EL (cell line): ENCODE results near the gene CFAP74.
"Not testable (repeated sequence)": the region's sequence is repeated elsewhere in the genome, so short reads cannot be mapped to it uniquely, and the experiment has no call there.

Experiments
- DNase-seq: peaks from one replicate; pipeline ENCODE4 v3.0.0-alpha.2; 2016

CFAP74 gene

GRCh38 chr1:1893997-1894353, 109.6 kb downstream of the CFAP74 start:
- DNase-seq, result no peak

- no peak for DNase-seq
Measured at GRCh38 chr1:1893291-1893985, 110.1 kb downstream of the CFAP74 start.

DNA sequence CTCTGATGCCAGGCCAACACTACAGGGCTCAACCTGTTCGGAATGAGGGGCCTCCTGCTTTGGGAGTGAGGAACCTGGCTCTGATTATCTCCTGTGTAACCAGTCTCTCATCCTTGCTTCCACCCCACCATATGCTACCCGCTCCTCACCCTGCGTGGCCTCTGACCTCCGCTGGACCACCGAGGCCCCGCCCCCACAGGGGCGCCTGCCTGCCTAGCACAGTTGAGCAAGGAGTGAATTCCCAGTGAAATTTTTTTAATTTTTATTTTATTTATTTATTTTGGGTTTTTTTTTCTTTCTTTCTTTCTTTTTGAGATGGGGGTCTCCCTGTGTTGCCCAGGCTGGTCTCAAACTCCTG, 110.8 kb downstream of the CFAP74 start:
- no peak for DNase-seq

GRCh38 chr1:1892079-1892762, 111.4 kb downstream of the CFAP74 start:
- DNase-seq, result no peak

GRCh38 chr1:1891349-1892078, 112.1 kb downstream of the CFAP74 start:
- peak; percentile 76 for DNase-seq

GRCh38 chr1:1890506-1891348, 112.9 kb downstream of the CFAP74 start, which contains the start of gene GNB1:
Gene GNB1 (minus strand): TSS chr1:1891087. CDS start chr1:1825453, 65,634 bp downstream.
- peak; percentile 89 for DNase-seq

GRCh38 chr1:1889847-1890505, 113.6 kb downstream of the CFAP74 start:
- peak; percentile 60 for DNase-seq

DNA sequence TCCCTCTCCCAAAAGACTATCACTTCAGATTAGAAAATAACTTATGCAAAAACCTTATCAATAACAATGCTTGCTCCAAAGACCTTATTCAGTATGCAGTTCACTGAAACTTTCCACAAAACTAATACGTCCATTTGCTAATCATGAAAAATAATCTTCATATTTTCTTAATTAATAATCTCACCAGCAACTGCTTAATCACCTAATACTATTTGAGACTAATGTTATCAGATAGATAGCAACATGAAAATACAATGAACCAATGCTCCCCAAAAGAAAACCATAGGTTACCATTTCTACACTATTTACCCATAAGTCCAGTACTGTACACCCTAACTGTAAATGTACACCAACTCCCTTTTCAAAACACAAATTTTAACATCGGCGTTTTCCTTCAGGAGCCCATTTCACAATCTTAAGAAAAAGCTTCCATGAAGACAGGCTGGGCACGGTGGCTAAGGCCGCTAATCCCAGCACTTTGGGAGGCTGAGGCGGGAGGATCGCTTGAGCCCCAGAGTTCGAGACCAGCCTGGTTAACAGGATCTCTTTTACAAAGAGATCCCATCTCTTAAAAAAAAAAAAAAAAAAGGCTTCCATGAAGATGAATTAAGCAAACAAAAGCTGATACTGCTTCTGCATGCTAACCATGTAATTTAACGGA, 114.4 kb downstream of the CFAP74 start:
- DNase-seq, result no peak

- not testable (repeated sequence) for DNase-seq
Measured at GRCh38 chr1:1883890-1884289, 119.7 kb downstream of the CFAP74 start.

GRCh38 chr1:1883092-1883873, 120.3 kb downstream of the CFAP74 start:
- DNase-seq, result no peak

GRCh38 chr1:1881727-1882126, 121.9 kb downstream of the CFAP74 start:
- no peak for DNase-seq

DNA sequence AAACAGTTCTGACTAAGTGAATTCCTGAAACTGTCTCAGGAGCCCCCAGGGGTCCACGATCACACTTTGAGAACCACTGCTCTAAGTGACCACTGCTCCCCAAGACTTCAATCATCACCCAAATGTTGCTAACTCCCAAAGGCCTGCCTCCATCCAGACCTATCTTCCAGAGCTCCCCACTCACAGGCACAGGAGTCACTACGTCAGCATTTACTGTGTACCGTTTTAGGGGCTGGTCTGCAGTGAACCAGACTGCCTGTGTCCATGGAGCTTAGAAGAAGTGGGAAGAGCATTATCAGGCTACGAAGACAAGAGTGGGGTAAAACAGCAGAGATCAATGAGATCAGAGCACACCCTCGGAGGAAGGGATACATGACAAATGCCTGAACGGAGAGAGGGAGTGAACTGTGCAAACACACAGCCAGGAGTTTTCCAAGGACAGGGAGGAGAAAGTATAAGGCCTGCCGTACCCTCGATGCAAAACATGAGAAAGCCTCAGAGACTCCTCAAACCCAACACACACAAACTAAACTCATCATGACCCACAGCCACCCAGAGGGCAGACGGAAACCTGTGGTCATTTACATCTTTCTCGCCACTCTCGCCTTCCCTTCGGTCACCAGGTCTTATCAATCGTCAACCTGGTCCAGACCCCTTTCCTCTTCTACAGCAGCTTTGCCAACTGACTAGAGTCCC, 122.8 kb downstream of the CFAP74 start:
- DNase-seq, result no peak

DNA sequence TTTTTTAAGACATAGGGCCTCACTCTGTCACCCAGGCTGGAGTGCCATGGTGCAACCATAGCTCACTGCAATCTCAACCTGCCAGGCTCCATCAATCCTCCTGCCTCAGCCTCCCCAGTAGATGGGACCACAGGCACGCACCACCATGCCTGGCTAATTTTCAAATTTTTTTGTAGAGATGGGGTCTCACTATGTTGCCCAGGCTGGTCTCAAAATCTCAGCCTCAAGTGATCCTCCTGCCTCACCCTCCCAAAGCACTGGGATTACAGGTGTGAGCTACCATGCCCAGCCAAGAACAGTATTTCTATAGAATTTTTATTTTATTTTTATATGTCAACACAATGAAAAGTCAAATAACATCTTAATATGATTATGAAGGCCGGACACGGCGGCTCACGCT, 123.6 kb downstream of the CFAP74 start:
- DNase-seq, result no peak

DNA sequence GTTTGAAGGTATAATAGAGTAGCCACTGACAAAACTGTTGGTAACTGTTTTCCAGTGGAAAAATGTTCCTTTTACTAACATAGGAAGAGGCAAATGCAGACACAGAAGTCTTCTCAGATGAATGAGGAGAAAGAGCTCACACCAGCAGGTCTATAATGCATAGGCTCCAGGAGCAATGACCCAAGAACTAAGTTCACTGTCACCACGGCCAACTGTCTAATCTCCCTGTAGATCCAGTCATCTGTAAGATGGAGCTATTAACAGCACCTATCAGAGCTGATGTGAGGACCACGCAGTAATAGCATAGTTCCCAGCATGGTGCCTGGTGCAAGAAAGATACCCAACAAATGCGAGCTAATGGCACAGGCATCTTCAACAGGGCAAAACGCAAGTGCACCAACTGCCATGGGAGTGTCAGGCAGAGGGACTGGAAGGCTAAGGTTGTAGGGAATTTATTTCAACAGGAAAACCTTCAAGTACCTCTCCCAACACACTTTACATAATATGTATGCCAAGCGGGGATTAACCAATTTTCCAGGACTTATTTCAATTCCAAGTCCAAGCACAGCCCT, 125.6 kb downstream of the CFAP74 start:
- DNase-seq, result no peak

DNA sequence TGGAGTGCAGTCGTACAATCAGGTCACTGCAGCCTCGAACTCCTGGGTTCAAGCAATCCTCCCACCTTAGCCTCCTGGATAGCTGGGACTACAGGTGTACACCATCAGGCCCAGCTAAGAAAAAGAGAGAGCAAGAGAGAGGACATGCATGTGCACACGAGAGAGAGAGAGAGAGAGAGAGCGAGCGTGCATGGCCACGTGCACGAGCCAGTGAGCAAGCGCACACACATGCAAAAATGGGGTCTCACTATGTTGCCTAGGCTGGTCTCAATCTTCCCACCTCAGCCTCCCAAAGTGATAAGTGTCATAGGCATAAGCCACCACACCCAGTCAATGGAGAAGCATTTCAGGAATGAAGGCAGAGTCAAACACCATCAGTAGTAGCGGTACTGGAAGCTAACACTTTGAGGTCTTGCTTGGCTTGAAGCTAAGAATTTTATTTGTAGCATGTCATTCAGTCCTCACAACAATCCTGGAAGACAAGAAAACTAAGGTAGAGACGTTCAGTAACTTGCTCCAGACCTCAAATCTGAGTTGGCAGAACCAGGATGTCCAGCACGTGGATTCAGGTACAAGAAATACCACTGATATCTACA, 127.2 kb downstream of the CFAP74 start:
- peak; percentile 63 for DNase-seq

DNA sequence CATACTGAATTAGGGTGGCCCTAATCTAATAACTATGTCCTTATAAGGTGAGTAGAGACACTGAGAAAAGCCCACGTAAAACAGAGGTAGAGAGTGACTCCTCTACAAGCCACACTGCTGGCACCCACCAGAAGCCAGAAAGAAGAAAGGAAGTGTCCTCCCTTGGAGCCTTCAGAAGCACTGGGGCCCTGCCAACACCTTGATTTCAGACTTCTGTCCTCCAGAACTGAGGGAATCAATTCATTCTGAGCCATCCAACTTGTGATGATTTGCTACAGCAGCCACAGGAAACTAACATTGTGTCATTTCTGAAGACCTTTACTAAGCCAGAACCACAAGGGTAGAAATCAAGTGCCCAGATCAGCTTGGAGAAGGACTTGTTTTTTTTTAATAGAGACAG, 127.7 kb downstream of the CFAP74 start:
- DNase-seq, result no peak

GRCh38 chr1:1874901-1875300, 128.7 kb downstream of the CFAP74 start:
- no peak for DNase-seq

- no peak for DNase-seq
Measured at GRCh38 chr1:1873186-1873585, 130.4 kb downstream of the CFAP74 start.

DNA sequence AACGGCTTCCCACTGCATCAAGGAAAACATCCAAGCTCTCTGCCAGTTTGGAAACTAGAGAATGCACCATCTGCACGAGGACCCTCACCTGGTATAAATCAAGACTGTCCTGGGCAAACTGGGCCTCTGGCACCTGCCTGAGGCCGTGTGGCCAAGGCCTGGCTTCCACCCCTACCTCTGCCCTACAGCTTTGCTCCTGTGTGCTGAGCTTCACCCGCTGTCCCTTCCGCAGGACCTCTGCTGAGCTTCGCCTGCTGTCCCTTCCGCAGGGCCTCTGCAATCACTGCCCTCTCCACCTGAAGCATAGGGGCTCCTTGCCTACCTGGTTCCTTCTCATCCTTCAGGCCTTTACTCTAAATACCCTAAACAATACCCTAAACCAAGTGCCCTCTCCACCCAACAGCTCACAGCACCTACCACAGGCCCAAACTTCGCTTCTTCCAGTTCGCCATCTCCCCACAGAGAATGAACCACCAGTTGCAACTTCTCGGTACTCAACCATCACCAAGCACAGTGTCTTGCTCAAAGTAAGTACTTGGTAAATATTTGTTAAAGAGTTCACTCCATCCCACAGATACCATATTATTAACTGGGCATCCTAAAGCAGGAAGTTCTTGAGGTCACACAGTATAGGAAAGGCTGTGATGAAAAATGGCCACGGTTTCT, 131.1 kb downstream of the CFAP74 start:
- DNase-seq, result no peak
